ELF-1 (cell line): Measurements from ENCODE around the gene HACD2.

Experiments used
- DNase-seq: peaks from one replicate; pipeline ENCODE4 v3.0.0-alpha.2; 2016; ENCODE audit warnings: low read depth, low spot score

Gene HACD2

GRCh38 chr3:123483146-123483545 lies 101.7 kb downstream of the HACD2 start:
- no peak for DNase-seq

DNA sequence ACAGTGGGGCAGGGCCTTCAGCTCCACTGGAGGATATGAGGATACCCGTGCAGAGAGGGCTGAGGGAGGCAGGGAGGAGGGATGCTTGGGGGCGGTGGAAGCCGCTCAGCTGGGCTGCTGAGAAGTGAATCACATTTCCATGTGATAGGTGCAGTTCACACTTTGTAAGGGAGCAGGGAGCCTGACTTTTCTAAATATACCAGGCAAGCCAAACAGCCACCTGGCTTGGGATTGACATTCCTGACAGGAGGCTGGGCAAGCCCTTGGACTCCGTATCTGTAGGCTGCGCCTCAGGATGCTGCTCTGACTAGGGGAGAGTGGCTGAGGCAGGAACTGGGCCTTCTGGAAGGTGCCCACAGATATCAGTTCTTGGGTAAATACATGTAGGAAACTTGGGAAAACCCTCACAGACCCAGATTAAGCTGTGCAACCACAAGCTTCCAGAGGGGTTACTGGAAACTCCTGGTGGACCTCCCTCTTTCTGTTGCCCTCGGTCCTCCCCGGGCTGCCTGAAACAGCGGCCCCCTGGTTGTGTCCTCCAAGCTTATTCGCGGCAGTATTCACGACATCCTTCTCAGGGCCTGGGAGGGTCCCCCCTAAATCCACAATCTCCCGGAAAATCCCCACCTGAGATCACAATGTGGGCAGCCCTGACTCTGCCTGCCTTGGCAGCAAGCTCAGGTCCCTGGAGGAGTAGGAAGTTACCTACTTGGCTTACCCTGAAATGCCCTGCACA lies 103.0 kb downstream of the HACD2 start:
- no peak for DNase-seq

- no peak for DNase-seq
Observed at GRCh38 chr3:123481071-123481470, 103.8 kb downstream of the HACD2 start.

- no peak for DNase-seq
Observed at GRCh38 chr3:123480428-123480827, 104.4 kb downstream of the HACD2 start.

DNA sequence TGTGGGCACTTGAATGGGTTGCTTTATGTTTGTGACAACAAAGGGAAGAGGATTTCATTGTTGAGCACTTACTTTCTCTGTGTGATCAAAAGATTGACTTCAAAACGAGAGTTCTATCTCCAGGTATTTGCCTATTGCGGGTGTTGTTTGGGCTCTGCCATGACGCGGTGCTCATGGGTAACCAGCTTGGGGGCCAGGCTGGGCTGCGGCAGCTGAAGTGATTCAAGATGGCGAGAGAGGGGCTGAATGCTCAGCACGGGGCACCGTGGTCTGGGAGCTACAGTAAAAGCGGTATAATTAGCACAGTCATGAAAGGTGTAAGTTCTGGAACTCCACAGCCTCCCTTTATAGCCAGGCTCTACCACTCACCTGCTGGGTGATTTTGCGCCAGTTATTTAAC lies 105.0 kb downstream of the HACD2 start:
- DNase-seq, result no peak

DNA sequence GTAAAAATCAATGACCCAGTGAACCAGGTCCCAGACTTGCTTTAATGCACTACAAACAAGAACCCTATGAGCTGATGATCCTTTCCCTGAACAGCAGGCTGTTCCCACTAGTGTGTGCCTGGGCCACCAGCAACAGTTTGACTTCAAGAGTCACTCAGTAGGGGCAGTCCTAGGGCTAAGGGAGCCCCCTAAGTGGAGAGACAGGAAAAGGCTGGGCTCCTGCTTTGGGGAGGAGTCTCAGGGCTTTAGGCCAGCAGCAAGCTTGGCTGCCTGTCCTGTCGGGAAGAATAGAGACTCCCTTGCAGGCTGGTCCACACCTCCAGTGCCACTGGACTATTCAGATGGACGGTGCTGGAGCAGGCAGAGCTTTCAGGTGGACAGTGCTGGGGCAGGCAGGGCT lies 106.5 kb downstream of the HACD2 start:
- no peak for DNase-seq

DNA sequence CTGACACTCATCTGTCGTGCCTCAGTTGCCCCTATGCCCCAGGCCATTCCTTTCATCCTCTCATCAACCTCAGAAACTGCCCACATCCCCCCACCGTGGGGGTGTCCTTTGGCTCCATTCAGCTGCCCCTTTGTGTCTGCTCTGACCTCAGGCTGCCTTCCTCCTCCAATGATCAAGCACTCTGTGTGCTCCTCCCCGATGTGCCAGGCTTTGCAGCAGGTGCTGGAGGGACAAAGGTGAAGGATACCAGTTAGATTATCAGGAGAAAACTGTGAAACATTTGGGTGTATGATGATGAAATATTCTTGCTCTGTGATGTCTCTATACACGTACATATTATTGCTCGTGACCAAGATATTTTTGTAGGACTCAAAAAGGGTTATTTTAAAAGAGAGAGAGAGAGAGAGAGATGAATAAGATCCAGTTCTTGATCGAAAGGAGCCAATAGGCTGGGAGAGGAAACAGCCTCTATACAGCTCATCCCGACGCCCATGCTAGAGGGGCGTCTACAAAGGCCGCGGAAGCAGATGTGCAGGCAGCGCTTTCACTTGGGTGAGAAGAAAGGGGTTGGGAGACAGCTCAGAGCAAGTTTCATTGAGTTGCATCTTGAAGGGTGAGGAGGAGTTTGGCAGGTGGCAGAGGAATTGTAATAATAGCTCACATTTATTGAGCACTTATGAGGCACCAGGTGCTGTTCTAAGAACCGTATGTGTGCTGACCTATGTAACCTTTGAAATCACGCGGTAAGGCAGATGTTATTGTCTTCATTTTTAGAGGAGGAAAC lies 107.7 kb downstream of the HACD2 start:
- DNase-seq, result no peak

DNA sequence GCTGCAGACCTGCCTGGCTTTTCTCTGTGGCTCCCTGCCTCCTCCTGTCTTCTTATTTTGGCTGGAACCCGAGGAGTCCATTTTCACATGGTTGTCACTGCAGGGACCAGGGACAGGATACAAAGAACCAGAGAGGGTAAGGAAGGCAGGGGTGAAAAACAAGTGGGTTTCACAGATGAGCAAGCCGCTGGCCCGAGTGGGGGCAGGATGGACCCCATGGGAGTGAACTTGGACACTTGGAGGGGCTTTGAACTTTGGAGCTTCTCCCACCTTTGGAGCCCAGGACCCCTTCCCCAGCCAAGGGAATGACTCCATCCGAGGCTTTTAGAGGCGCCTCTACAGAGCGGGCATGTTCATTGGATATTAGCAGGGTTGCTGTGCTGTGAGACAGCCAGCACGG lies 109.1 kb downstream of the HACD2 start:
- DNase-seq, result no peak

DNA sequence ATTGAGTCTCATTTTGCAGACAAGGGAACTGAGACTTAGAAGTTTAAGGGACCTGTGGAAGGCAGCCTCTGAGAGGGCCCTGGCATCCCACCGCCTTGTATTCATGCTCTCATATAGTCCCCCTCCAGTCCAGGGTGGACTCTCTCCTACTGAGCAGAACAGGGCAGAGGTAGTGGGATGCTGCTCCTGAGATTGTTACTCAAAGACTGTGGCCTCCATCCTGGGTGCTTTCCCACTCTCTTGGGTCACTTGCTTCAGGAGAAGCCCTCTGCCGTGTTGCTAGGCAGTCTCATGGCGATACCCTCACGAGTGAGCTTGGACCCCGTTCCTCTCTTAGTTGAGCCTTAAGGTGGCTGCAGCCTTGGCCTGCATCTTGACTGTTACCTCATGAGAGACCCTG lies 113.7 kb downstream of the HACD2 start:
- no peak for DNase-seq

- DNase-seq, result no peak
Observed at GRCh38 chr3:123469323-123469995, 115.4 kb downstream of the HACD2 start.

DNA sequence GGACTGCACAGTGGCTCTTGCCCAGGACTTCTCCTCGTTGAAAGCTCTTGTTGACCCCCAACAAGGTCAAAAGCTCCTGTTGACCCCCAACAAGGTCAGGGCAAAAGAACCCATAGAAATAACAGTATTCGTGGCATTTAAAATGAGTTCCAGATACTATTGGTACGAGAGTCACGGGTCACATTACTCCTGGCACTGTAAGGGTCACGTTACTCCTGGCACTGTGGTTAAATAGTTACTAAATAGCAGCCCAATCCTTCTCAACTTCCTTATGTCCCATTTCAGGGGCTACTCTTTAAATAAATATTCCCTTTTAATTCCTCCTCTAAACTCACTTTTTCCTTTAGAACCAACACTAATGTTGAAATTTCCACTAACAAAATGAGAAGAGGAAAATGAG lies 117.8 kb downstream of the HACD2 start:
- DNase-seq, result no peak

DNA sequence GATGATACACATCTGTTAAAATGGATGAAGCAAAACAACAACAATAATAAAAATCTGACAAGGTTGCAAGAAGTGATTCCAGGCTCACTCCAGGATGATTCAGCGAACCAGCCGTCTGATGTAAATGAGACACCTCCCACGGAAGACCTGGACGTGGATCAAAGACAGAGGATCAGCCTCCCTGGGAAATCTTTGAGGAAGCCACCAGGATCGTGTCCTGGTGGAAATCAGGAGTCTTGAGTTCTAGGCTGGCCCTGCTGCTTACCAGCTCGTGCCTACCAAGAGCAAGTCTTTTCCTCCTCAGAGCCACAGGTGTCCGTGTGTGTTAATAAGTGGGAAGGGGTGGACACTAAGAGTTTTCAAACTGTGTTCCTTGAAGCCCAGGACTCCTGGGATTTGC lies 120.6 kb downstream of the HACD2 start:
- DNase-seq, result no peak

DNA sequence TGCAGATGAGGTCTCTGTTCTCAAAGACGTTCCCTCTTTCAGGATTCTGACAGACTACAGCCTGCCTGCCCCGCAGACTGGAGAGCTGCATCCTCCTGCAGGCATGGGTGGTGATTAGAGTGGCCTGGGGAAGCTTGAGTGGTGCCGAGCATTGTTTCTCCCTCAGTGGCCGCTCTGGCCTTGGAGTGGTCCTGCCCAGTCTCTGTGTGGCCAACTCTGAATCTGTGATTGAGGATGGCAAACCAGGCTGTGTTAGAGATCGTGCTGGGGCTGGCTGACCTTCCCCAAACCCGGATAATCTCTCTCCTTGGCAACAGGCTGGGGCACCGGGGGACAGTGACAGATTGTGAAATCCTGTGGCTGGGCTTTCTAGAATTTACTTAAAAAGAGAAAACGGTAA lies 125.0 kb downstream of the HACD2 start:
- DNase-seq, result peak; percentile 33

GRCh38 chr3:123458255-123458654 lies 126.6 kb downstream of the HACD2 start:
- DNase-seq, result no peak

- peak; percentile 19 for DNase-seq
Observed at GRCh38 chr3:123457841-123458240, 127.0 kb downstream of the HACD2 start.

DNA sequence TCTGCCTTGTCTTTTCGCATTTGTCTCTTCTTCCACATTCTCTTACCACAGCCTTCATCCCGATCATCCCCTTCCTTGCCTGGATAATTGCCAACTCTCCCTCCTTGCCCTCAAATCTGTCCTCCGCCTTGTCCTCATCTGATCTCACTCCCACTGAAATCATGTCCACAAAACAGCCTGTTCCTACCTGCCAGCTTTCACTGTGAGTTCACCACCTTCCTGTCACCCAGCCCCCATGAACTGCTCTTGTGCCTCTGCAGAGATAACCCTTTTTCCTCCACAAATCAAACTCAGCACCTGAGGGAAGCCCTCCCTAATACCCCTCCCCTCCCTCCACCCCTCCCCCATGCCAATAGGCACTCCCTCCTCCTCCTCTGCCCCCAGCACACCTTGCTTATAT lies 131.2 kb downstream of the HACD2 start:
- no peak for DNase-seq

GRCh38 chr3:123451186-123451585 lies 133.7 kb downstream of the HACD2 start:
- DNase-seq, result no peak

GRCh38 chr3:123449997-123450604 lies 134.8 kb downstream of the HACD2 start:
- DNase-seq, result no peak

DNA sequence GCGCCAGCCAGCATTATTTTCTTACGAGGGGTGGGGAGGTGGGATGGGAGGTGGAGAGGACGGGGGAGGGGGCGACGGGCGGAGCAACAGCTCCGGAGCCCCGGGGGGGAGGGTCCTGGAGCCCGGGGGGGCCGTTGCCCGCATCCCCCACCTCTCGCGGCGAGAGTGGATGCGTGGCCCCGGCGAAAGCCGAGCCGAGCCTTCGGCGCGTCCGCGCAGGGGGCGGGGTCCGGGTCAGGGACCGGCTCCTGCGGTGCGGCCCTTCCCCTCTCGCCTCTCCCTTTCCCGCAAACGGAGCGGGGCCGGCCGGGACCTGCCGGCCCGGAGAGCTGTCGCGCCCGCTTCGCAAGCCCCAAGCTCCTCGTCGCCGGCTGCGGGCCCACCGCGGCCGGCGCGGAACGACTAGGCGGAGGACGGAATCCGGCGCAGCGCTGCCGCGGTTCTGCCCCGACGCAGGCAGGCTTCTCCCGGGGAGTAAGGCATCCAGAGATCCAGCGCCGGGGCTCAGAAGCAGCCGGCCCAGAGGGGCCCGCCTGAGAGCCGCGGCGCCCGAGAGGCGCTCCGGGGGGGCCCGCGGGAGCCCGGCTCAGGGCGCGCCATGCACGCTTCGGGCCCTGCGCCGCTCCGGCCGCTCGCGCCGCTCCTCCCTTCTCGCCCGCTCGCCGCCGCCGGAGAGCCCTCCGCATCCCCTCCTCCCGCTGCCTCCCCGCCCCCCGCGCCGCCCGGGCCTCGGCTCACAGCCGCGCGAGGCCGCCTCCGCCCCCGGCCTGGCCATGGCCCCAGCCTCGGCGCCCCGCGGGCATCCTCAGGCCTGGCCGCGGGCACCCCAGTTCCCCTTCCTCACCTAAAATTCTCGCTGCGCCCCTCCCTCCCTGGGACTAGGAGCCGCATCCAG lies 135.5 kb downstream of the HACD2 start:
- DNase-seq, result peak; percentile 33

- peak; percentile 41 for DNase-seq
Observed at GRCh38 chr3:123448536-123449101, 136.2 kb downstream of the HACD2 start, which contains the start of gene ADCY5. TSS of gene ADCY5 (minus strand) at chr3:123449090. CDS start at chr3:123448545, 545 bp downstream.
